IMR-90 (cell line): ENCODE data around the gene CD99L2. TPM values are rescaled to one million over a fixed set of nuclear protein-coding genes. Genes with fewer than 3 reads are reported as not detected.

ENCODE experiments used
- ATAC-seq: fragments of 200-7000 bp; cut with Tn5 transposase; 2 replicates; pipeline ENCODE4 v1.9.1; 2020; ENCODE audit warnings: low read depth, mild to moderate bottlenecking, moderate library complexity
- BruUV-seq: library from RNA; stranded (reverse); fragments of 400-500 nt; replicated peaks from 2 replicates; lab custom pipeline; 2021; lab: Mats Ljungman, UMichigan
- CTCF ChIA-PET: fragments of 300-600 bp; formaldehyde crosslinking; extraction: SDS; loops from one replicate; lab custom pipeline; 2021; ENCODE audit warnings: antibody characterized with exemption; lab: Yijun Ruan, JAX
- POLR2A ChIA-PET: fragments of 300-600 bp; sonication (Branson Sonifier 250); formaldehyde crosslinking; loops from one replicate; lab custom pipeline; 2022; ENCODE audit warnings: antibody characterized with exemption; ENCODE audit not compliant: unreplicated experiment; lab: Charles Lee
- DNase-seq: peaks from one replicate; pipeline ENCODE4 v3.0.0; 2013
- H2AFZ ChIP-seq: replicated peaks from 2 replicates; pipeline ENCODE3; 2013; ENCODE audit warnings: low read length, mild to moderate bottlenecking; ENCODE audit not compliant: poor library complexity
- H2AK5ac ChIP-seq: 2 replicates; pipeline ENCODE4 v1.6.1; 2013; ENCODE audit warnings: low read depth, low read length, inconsistent platforms
- H2AK9ac ChIP-seq: replicated peaks from 2 replicates; pipeline ENCODE3; 2013; ENCODE audit warnings: mild to moderate bottlenecking, low read depth, low read length, moderate library complexity; ENCODE audit not compliant: poor library complexity
- H2BK120ac ChIP-seq: 2 replicates; pipeline ENCODE4 v1.6.1; 2013; ENCODE audit warnings: low read depth, low read length, inconsistent platforms
- H2BK15ac ChIP-seq: 3 replicates; pipeline ENCODE4 v1.6.1; 2013; ENCODE audit warnings: low read depth, low read length, inconsistent platforms
- H2BK20ac ChIP-seq: 2 replicates; pipeline ENCODE4 v1.6.1; 2013; ENCODE audit warnings: low read depth, mild to moderate bottlenecking, inconsistent platforms, low read length, moderate library complexity
- H2BK5ac ChIP-seq: 2 replicates; pipeline ENCODE4 v1.6.1; 2013; ENCODE audit warnings: mild to moderate bottlenecking, low read depth, low read length, inconsistent platforms; ENCODE audit not compliant: poor library complexity, severe bottlenecking
- H3K14ac ChIP-seq: replicated peaks from 2 replicates; pipeline ENCODE4 v1.6.1; 2013; ENCODE audit warnings: low read depth, low read length, inconsistent platforms
- H3K18ac ChIP-seq: 2 replicates; pipeline ENCODE4 v1.6.1; 2013; ENCODE audit warnings: low read depth, low read length, control low read depth
- H3K23ac ChIP-seq: 2 replicates; pipeline ENCODE4 v1.6.1; 2013; ENCODE audit warnings: low read depth, low read length, inconsistent platforms
- H3K27ac ChIP-seq: 2 replicates; pipeline ENCODE4 v1.5.1; 2013; ENCODE audit warnings: mild to moderate bottlenecking, control low read depth, low read length; ENCODE audit not compliant: insufficient read depth
- H3K27me3 ChIP-seq: 2 replicates; pipeline ENCODE4 v1.6.1; 2013; ENCODE audit warnings: low read length; ENCODE audit not compliant: control insufficient read depth, insufficient read depth
- H3K36me3 ChIP-seq: 2 replicates; pipeline ENCODE4 v1.6.1; 2013; ENCODE audit warnings: low read length, mixed read lengths; ENCODE audit not compliant: control insufficient read depth, insufficient read depth
- H3K4ac ChIP-seq: 2 replicates; pipeline ENCODE4 v1.6.1; 2013; ENCODE audit warnings: low read depth, low read length, inconsistent platforms
- H3K4me1 ChIP-seq: 2 replicates; pipeline ENCODE4 v1.6.1; 2013; ENCODE audit warnings: low read length, mixed read lengths; ENCODE audit not compliant: control insufficient read depth, insufficient read depth
- H3K4me2 ChIP-seq: 2 replicates; pipeline ENCODE4 v1.6.1; 2013; ENCODE audit warnings: low read depth, mild to moderate bottlenecking, control low read depth, low read length, moderate library complexity
- H3K4me3 ChIP-seq: 2 replicates; pipeline ENCODE4 v1.5.1; 2013; ENCODE audit warnings: low read depth, mild to moderate bottlenecking, control low read depth, low read length, moderate library complexity; ENCODE audit not compliant: insufficient read depth
- H3K56ac ChIP-seq: 2 replicates; pipeline ENCODE4 v1.6.1; 2013; ENCODE audit warnings: low read length, inconsistent platforms; ENCODE audit not compliant: insufficient read depth; ENCODE audit errors: extremely low read depth
- H3K79me1 ChIP-seq, 2 experiments: 2 replicates each; pipeline ENCODE4 v1.6.1; 2013; ENCODE audit warnings: low read length in 2 of 2, inconsistent platforms in 1 of 2, low read depth in 1 of 2
- H3K9ac ChIP-seq: 2 replicates; pipeline ENCODE4 v1.6.1; 2013; ENCODE audit warnings: low read depth, low read length, control low read depth
- H3K9me1 ChIP-seq: 2 replicates; pipeline ENCODE4 v1.6.1; 2013; ENCODE audit warnings: low read length, inconsistent platforms; ENCODE audit not compliant: insufficient read depth
- H3K9me3 ChIP-seq: 2 replicates; pipeline ENCODE4 v1.6.1; 2013; ENCODE audit warnings: low read length; ENCODE audit not compliant: control insufficient read depth, insufficient read depth
- H4K20me1 ChIP-seq: 2 replicates; pipeline ENCODE4 v1.6.1; 2013; ENCODE audit warnings: low read length, inconsistent platforms; ENCODE audit not compliant: insufficient read depth
- H4K5ac ChIP-seq: 2 replicates; pipeline ENCODE4 v1.6.1; 2013; ENCODE audit warnings: mild to moderate bottlenecking, low read depth, low read length, control low read depth
- H4K8ac ChIP-seq, 2 experiments: 2 replicates each; pipeline ENCODE4 v1.6.1; 2013; ENCODE audit warnings: low read depth in 2 of 2, low read length in 2 of 2, control low read depth in 1 of 2, inconsistent platforms in 1 of 2
- H4K91ac ChIP-seq: 2 replicates; pipeline ENCODE4 v1.6.1; 2013; ENCODE audit warnings: low read depth, low read length, inconsistent platforms; ENCODE audit not compliant: insufficient read depth
- POLR2A ChIP-seq: IDR thresholded peaks from 2 replicates; pipeline ENCODE4 v1.6.1; 2012; ENCODE audit warnings: mild to moderate bottlenecking, low read depth, low read length
- RCOR1 ChIP-seq: IDR thresholded peaks from 2 replicates; pipeline ENCODE4 v1.6.1; 2012; ENCODE audit warnings: mild to moderate bottlenecking, low read length, improper control_type of control experiment; ENCODE audit not compliant: insufficient replicate concordance
- WGBS, 2 experiments: methylation state at CpG; one replicate each; pipeline versions ENCODE4 v1.1.5 to v1.1.7; 2013; ENCODE audit warnings: missing lambda C conversion rate in 2 of 2; ENCODE audit not compliant: insufficient read length in 1 of 2; ENCODE audit errors: extremely low coverage in 2 of 2; 5-methylcytosine and 5-hydroxymethylcytosine counted together
- dilution Hi-C: fragments of 300-500 bp; cut with HindIII; formaldehyde crosslinking; loops from one replicate; pipeline ENCODE4 v1.14.3; 2018; ENCODE audit warnings: low sequenced_read_pairs; ENCODE audit not compliant: unreplicated experiment
- in situ Hi-C: fragments of 300-500 bp; cut with MboI; formaldehyde crosslinking; loops from 3 replicates; pipeline ENCODE4 v1.14.3; 2019; ENCODE audit warnings: low sequenced_read_pairs, inconsistent platforms, mixed read lengths
- intact Hi-C: fragments of 100-400 bp; cut with micrococcal nuclease; formaldehyde crosslinking; loops from 2 replicates; pipeline ENCODE4 v1.10.0; 2022
- polyA plus RNA-seq, 3 experiments: library from polyadenylated mRNA; depleted of rRNA; stranded (reverse); fragments of >200 nt; gene quantifications; 2 replicates each; pipeline ENCODE4 v1.2.3, GENCODE V29; 2012; ENCODE audit warnings: low replicate concordance in 1 of 3
- total RNA-seq: library from RNA; depleted of rRNA; stranded (reverse); fragments of >200 nt; gene quantifications from 2 replicates; pipeline ENCODE4 v1.2.3, GENCODE V29; 2012
- TF ChIP-seq, protein P1 (sequence below): conservative IDR thresholded peaks from 2 replicates; pipeline ENCODE4 v1.5.1; 2012; ENCODE audit warnings: mild to moderate bottlenecking, low read depth, low read length, improper control_type of control experiment

The CD99L2 gene
- total and polyA plus RNA-seq, 2 of the 4 experiments (the other 2 are of a cell fraction): 17.4 to 41.4 TPM

DNA sequence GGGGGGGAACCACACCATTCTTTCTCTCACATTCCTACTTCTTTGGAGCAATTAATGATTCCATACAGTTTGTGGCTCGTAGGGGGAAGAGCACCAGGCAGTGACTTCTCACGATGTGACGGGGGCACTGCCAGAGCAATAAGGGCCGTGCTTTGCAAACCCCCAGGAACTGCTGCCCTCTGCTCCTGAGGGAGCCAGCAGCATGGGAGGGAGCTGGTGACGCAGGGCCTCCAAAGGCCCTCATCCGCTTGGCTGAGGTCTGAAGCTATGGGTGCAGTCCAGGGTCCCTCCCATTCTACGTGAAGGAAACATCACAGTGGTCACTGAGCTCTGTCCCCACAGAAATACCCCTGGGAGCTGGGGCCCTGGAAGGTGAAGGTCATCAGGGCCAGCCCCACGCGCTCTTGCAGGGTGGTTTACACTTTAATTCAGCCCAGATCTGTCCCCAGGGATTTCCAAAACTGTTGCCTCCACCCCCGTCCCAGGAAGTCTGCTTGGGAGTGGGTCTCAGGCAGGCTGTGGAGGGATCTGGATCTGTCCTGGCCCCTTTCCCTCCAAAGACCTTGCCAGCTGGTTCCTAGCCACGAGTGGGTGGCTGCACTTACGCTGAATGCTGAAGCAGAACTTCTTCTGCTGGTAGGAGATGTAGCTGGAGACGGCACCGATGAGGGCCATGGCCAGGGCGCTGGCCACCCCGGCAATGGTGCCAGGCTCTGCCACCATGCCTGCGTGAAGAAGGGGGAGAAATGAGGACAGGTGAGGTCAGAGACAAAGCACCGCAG, 122.7 kb downstream of the CD99L2 start:
- POLR2A ChIA-PET: no interaction called here
- no peak for ATAC-seq

More for the DNA sequence above, 122.7 kb downstream of the CD99L2 start:
- H3K4me3 ChIP-seq: no peak overlapping the region
- H4K5ac ChIP-seq: no peak overlapping the region
- BruUV-seq: no TSS peak
- 76% methylated on average over 6 of the region's 18 CpGs; no CpG with 5 or more reads in 1 of the 2 experiments for WGBS, 2 experiments
- H3K4me2 ChIP-seq: no peak overlapping the region
- H2BK20ac ChIP-seq: no peak overlapping the region
- TF ChIP-seq RCOR1: no peak
- TF ChIP-seq, protein P1, sequence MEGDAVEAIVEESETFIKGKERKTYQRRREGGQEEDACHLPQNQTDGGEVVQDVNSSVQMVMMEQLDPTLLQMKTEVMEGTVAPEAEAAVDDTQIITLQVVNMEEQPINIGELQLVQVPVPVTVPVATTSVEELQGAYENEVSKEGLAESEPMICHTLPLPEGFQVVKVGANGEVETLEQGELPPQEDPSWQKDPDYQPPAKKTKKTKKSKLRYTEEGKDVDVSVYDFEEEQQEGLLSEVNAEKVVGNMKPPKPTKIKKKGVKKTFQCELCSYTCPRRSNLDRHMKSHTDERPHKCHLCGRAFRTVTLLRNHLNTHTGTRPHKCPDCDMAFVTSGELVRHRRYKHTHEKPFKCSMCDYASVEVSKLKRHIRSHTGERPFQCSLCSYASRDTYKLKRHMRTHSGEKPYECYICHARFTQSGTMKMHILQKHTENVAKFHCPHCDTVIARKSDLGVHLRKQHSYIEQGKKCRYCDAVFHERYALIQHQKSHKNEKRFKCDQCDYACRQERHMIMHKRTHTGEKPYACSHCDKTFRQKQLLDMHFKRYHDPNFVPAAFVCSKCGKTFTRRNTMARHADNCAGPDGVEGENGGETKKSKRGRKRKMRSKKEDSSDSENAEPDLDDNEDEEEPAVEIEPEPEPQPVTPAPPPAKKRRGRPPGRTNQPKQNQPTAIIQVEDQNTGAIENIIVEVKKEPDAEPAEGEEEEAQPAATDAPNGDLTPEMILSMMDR: no peak
- TF ChIP-seq POLR2A: no peak
- no peaks in the 10 kb centered on the region; the same call in 1 of the 2 replicates for H3K9me1 ChIP-seq
- H2BK15ac ChIP-seq: no peak overlapping the region
- no peak overlapping the region for H3K4ac ChIP-seq
- no peaks in the 10 kb centered on the region for H4K20me1 ChIP-seq
- no peak overlapping the region for H3K23ac ChIP-seq
- no peak overlapping the region for H2BK5ac ChIP-seq
- no peaks in the 10 kb centered on the region; the same call in 1 of the 2 replicates for H3K36me3 ChIP-seq
- CTCF ChIA-PET: no interaction called here
- no peak for DNase-seq
- in situ Hi-C loops (loop anchor here (10.0 kb wide), 1 partner anchor 209 kb away; the partner anchor contains the start of gene HMGB3), dilution Hi-C loops (no loop called here), intact Hi-C loops (no loop called here)
- H2BK120ac ChIP-seq: no peak overlapping the region
- no peak overlapping the region for H4K91ac ChIP-seq
- H4K8ac ChIP-seq: no peak overlapping the region
- H3K79me1 ChIP-seq: no peaks in the 10 kb centered on the region
- no peak overlapping the region for H2AFZ ChIP-seq
- H2AK9ac ChIP-seq: no peak overlapping the region
- no peak overlapping the region for H2AK5ac ChIP-seq
- H3K27ac ChIP-seq: no peak overlapping the region
- H3K9ac ChIP-seq: no peak overlapping the region
- no peaks in the 10 kb centered on the region for H3K27me3 ChIP-seq
- H3K14ac ChIP-seq: no peak overlapping the region
- no peaks in the 10 kb centered on the region; the same call in 1 of the 2 replicates for H3K9me3 ChIP-seq
- no peaks in the 10 kb centered on the region for H3K4me1 ChIP-seq
- H3K18ac ChIP-seq: no peak overlapping the region
- H3K56ac ChIP-seq: no peak overlapping the region
